ENCODE data around the gene CAMKMT.

The CAMKMT gene

GRCh38 chr2:44723921-44724320 lies 362.2 kb downstream of the CAMKMT start:
- in situ Hi-C loops (cut with MboI; ENCODE audit: low sequenced_read_pairs): no loop called here

GRCh38 chr2:44730593-44730992 lies 368.8 kb downstream of the CAMKMT start:
- in situ Hi-C loops (cut with MboI; ENCODE audit: low sequenced_read_pairs): no loop called here

GRCh38 chr2:44731505-44731904 lies 369.8 kb downstream of the CAMKMT start:
- in situ Hi-C loops (cut with MboI; ENCODE audit: low sequenced_read_pairs): no loop called here

- in situ Hi-C loops (cut with MboI; ENCODE audit: low sequenced_read_pairs): no loop called here
Observed at GRCh38 chr2:44736270-44736942, 374.7 kb downstream of the CAMKMT start.

- in situ Hi-C loops (cut with MboI; ENCODE audit: low sequenced_read_pairs): no loop called here
Observed at GRCh38 chr2:44740678-44741077, 378.9 kb downstream of the CAMKMT start.

- in situ Hi-C loops (cut with MboI; ENCODE audit: low sequenced_read_pairs): no loop called here
Observed at GRCh38 chr2:44741507-44741906, 379.8 kb downstream of the CAMKMT start.

- in situ Hi-C loops (cut with MboI; ENCODE audit: low sequenced_read_pairs): no loop called here
Observed at GRCh38 chr2:44742057-44742456, 380.3 kb downstream of the CAMKMT start.

GRCh38 chr2:44743473-44743872 lies 381.7 kb downstream of the CAMKMT start:
- in situ Hi-C loops (cut with MboI; ENCODE audit: low sequenced_read_pairs): no loop called here

- in situ Hi-C loops (cut with MboI; ENCODE audit: low sequenced_read_pairs): no loop called here
Observed at GRCh38 chr2:44744961-44745892, 383.5 kb downstream of the CAMKMT start.

- in situ Hi-C loops (cut with MboI; ENCODE audit: low sequenced_read_pairs): no loop called here
Observed at GRCh38 chr2:44745922-44746766, 384.4 kb downstream of the CAMKMT start.

- in situ Hi-C loops (cut with MboI; ENCODE audit: low sequenced_read_pairs): no loop called here
Observed at GRCh38 chr2:44746856-44747615, 385.3 kb downstream of the CAMKMT start.

GRCh38 chr2:44747794-44748193 lies 386.0 kb downstream of the CAMKMT start:
- in situ Hi-C loops (cut with MboI; ENCODE audit: low sequenced_read_pairs): no loop called here

- in situ Hi-C loops (cut with MboI; ENCODE audit: low sequenced_read_pairs): no loop called here
Observed at GRCh38 chr2:44751754-44752479, 390.2 kb downstream of the CAMKMT start.

GRCh38 chr2:44752761-44753160 lies 391.0 kb downstream of the CAMKMT start:
- in situ Hi-C loops (cut with MboI; ENCODE audit: low sequenced_read_pairs): no loop called here

GRCh38 chr2:44753552-44754285 lies 392.0 kb downstream of the CAMKMT start:
- in situ Hi-C loops (cut with MboI; ENCODE audit: low sequenced_read_pairs): no loop called here

- in situ Hi-C loops (cut with MboI; ENCODE audit: low sequenced_read_pairs): no loop called here
Observed at GRCh38 chr2:44758591-44758990, 396.8 kb downstream of the CAMKMT start.

- in situ Hi-C loops (cut with MboI; ENCODE audit: low sequenced_read_pairs): no loop called here
Observed at GRCh38 chr2:44759823-44760222, 398.1 kb downstream of the CAMKMT start.

- in situ Hi-C loops (cut with MboI; ENCODE audit: low sequenced_read_pairs): no loop called here
Observed at GRCh38 chr2:44763275-44763782, 401.6 kb downstream of the CAMKMT start.

GRCh38 chr2:44766220-44766619 lies 404.5 kb downstream of the CAMKMT start:
- in situ Hi-C loops (cut with MboI; ENCODE audit: low sequenced_read_pairs): no loop called here
